GM13976 (cell line): ENCODE data around the gene NLGN1.
"Not testable (repeated sequence)": the region's sequence is repeated elsewhere in the genome, so short reads cannot be mapped to it uniquely, and the experiment has no call there.

Experiments
- DNase-seq: peaks from one replicate; pipeline ENCODE4 v3.0.0; 2012; ENCODE audit warnings: low spot score
- CTCF ChIP-seq: IDR thresholded peaks from 2 replicates; pipeline ENCODE4 v1.5.1; 2012; ENCODE audit warnings: borderline replicate concordance, mild to moderate bottlenecking; ENCODE audit not compliant: insufficient read depth; ENCODE audit errors: extremely low read depth, missing control alignments, control extremely low read depth
- in situ Hi-C: fragments of 300-500 bp; cut with MboI; formaldehyde crosslinking; loops from one replicate; pipeline ENCODE4 v1.12.0; 2022; ENCODE audit warnings: low sequenced_read_pairs, mixed read lengths, inconsistent platforms; ENCODE audit not compliant: unreplicated experiment

The NLGN1 gene

DNA sequence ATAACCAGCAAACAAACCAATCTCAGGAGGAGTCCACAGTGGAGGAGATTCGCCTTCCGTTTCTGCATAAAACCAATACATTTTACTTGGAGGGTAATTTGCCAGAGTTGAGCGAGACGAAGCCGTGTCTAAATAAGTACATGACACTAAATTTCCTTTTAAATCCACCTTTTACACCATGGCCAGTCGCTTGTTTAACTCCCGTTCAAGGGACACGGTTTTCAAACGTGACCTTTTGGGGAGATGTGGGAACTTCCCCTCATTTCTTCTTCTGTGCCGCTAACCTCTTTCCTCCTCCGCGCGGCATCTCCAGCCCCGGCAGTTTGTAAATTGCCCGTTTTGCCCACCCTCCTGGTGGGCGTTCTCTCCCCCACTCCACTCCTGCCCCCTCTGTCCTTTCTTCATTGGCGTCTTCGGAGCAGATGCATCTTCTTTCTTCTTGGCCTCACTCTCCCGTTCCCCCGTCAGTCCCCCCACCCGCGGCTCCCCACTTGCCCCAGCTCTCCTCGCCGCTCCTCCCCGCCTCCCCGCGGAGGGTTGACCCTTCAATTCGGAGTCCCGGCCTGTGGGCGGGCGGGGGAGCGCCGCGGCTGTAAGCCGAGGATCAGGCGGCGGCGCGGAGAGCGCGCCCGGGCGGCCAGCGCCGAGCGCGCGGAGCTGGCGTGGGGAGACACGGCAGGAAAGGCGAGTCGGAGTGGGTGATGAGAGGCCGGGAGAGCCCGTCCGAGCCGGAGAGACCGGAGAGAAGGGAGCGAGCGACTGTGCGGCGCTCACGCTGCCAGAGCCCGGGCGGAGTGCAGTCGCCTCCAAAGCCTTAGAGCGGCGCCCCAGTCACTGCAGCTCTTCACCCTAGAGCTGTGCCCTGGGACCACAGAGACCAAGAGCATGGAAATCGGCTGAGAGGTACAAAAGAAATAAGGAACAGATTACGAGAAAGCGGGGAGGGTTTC is at the start of gene NLGN1:
TSS of gene NLGN1 (plus strand) at position 584 of the 950 bp plus-strand sequence.
- in situ Hi-C loops: no loop called here

DNA sequence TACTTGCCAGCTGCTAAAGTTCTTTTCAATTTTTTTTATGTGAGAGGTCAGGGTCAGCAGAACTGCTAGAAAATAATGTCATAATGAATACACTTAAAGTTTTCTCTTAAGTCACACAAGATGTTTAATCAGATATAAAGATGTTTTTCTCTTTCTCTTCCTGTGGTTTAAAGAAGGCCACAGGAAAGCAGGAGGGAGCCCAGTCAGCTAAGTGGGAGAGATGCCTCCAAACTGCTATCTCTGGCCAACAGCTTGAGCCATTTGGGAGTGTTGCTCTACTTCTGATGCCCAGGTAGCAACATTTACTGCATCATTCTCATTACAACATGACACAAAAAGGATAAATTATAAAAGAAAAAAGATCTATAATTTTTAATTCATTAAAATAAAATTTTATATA is 45.7 kb upstream of the NLGN1 start:
- in situ Hi-C loops: no loop called here
- DNase-seq: no peak
- TF ChIP-seq CTCF: no peak

More for the DNA sequence above, at the start of gene NLGN1:
- TF ChIP-seq CTCF: no peak
- DNase-seq: peak; percentile 25

DNA sequence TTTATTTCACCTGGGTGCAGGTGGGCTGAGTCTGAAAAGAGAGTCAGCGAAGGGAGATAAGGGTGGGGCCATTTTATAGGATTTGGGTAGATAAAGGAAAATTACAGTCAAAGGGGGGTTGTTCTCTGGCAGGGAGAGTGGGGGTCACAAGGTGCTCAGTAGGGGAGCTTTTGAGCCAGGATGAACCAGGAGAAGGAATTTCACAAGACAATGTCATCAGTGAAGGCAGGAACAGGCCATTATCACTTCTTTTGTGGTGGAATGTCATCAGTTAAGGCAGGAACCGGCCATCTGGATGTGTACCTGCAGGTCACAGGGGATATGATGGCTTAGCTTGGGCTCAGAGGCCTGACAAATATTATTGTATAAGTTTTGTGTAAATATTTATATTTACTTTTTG is 44.4 kb upstream of the NLGN1 start:
- in situ Hi-C loops, DNase-seq: not testable (repeated sequence)

DNA sequence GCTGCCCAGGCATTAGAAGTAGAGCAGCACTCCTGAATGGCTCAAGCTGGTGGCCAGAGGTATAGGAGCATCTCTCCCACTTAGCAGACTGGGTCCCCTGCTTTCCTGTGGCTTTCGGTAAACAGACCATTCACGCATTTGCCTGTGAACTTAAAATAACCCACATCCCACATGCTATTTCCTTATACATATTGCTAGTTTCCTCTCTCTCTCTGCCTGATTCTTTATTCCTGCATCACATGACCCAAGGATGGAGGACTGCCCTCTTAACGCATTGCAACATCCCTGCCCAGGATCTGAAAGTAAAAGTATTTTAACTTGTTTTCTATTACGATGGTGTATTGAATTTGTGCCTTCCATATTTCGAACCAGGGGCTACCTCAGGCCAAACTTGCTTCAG is 43.4 kb upstream of the NLGN1 start:
- in situ Hi-C loops: no loop called here
- no peak for TF ChIP-seq CTCF
- no peak for DNase-seq

- DNase-seq: no peak
- peak; percentile 30 for TF ChIP-seq CTCF
- in situ Hi-C loops: no loop called here
These were observed 25.6 kb upstream of the NLGN1 start for GRCh38 chr3:173371848-173372487.

GRCh38 chr3:173380681-173381080 is 16.9 kb upstream of the NLGN1 start:
- TF ChIP-seq CTCF: no peak
- in situ Hi-C loops: no loop called here
- no peak for DNase-seq

DNA sequence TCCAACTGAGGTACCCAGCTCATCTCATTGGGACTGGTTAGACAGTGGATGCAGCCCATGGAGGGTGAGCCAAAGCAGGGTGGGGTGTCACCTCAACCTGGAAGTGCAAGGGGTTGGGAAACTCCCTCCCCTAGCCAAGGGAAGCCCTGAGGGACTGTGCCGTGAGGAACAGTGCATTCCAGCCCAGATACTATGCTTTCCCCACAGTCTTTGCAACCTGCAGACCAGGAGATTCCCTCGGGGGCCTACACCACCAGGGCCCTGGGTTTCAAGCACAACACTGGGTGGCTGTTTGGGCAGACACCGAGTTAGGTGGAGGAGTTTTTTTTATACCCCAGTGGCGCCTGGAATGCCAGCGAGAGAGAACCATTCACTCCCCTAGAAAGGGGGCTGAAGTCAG is 15.6 kb upstream of the NLGN1 start:
- DNase-seq: not testable (repeated sequence)

More for the DNA sequence above, 15.6 kb upstream of the NLGN1 start:
- in situ Hi-C loops: not testable (repeated sequence)
